Effector CD8-positive, alpha-beta T cell (primary cell): ENCODE results near the gene ATP6V0B.

Source experiments
- DNase-seq: peaks from one replicate; lab custom pipeline; 2025; lab: John Stamatoyannopoulos, UW
- total RNA-seq, 4 experiments: gene quantifications; one replicate each; lab custom pipeline; 2026; lab: John Stamatoyannopoulos, UW

The ATP6V0B gene
- 42.4 to 87.5 (median 55.3) reads per million in 4 experiments for total RNA-seq

DNA sequence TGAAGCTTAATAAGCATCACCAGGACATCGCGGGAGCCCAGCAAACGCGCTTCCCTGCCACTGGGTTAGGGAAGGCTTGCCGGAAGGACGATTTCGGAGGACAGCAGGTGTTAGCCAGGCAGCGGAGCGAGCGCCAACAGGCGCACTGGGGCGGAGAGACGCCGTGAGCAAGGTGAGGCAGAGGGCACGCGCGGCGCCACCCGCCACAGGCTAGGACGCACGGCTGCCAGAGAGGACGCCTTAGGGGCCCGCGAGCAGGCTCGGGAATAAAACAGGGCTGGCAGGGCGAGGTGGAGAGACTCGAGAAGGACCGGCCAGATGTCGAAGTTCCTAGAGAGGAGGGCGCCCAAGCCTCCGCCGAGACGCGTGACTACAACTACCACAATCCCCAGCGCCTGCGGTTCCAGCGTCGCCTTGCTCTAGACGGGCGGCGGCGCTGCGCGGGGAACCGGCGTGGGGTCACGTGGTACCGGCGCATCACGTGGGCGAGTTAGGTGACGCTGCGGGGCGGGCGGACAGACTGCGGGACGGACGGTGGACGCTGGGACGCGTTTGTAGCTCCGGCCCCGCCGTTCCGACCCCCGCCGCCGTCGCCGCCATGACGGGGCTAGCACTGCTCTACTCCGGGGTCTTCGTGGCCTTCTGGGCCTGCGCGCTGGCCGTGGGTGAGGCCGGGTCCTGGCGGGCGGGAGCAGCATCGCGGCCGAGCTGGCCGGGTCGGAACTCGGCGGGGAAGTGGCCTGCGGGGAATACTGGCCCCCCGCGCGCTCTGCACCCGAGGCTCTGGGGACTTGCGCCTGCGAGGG is at the start of gene ATP6V0B:
Gene ATP6V0B (plus strand): TSS at position 518 of the 806 bp plus-strand sequence. CDS start 81 bp downstream, at position 599.
- peak; percentile 90 for DNase-seq

DNA sequence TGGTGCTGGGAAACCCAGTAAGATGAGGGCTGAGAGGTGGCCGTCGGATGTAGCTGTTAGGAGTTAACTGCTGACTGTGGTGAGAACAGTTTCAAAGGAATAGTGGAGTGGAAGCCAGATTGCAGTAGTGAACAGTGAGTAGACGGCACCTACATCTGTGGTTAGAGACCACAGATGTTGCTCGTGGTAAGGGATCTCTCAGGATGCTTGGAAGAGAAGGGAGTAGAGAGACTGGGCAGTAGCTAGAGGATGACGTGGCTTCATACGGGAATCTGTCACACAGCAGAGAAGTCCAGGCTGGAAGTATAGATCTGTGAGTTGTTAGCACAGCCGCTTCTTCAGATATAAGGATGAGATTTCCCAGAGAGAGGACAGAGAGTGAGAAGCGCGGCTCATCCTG is 48.9 kb upstream of the ATP6V0B start:
- DNase-seq = no peak

DNA sequence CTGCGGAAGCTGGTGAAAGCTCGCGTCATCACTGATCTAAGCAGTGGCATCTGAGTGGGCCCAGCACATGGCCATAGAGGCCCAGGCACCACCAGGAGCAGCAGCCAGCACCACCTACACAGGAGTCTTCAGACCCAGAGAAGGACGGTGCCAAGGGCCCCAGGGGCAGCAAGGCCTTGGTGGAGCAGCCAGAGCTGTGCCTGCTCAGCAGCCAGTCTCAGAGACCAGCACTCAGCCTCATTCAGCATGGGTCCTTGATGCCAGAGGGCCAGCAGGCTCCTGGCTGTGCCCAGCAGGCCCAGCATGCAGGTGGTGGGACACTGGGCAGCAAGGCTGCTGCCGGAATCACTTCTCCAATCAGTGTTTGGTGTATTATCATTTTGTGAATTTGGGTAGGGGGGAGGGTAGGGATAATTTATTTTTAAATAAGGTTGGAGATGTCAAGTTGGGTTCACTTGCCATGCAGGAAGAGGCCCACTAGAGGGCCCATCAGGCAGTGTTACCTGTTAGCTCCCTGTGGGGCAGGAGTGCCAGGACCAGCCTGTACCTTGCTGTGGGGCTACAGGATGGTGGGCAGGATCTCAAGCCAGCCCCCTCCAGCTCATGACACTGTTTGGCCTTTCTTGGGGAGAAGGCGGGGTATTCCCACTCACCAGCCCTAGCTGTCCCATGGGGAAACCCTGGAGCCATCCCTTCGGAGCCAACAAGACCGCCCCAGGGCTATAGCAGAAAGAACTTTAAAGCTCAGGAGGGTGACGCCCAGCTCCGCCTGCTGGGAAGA is 44.4 kb upstream of the ATP6V0B start:
- no peak for DNase-seq

- DNase-seq = no peak
Measured at GRCh38 chr1:43930949-43931275, 43.8 kb upstream of the ATP6V0B start.

GRCh38 chr1:43931711-43932660 is 42.8 kb upstream of the ATP6V0B start:
- DNase-seq = no peak

DNA sequence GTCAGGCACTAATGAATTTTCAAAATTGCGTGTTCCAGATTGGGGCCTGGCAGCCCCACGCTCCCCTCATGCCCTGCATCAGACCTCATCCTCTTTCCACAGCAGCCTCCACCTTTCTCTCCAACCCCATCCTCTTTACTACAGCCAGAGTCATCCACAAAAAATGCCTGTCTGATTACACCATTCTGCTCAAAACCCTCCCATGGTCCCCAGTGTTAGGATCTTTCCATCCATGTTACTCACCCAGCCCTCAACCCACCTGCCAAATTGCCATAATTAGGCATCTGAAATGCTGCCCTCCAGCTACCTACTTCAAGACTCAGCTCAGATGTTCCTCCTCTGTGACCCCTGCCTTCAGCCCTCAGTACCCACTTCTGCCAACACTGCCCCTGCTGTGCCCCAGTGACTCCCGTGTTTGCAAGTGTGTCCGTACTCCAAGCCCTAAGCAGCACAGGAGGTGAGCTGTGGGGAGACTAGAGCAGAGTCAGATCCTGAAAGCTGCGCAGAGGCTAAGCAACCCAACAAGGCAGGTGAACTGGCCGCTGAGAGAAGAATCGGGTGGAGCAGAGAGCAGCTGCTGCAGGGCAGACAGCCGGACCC is 41.9 kb upstream of the ATP6V0B start:
- no peak for DNase-seq

DNA sequence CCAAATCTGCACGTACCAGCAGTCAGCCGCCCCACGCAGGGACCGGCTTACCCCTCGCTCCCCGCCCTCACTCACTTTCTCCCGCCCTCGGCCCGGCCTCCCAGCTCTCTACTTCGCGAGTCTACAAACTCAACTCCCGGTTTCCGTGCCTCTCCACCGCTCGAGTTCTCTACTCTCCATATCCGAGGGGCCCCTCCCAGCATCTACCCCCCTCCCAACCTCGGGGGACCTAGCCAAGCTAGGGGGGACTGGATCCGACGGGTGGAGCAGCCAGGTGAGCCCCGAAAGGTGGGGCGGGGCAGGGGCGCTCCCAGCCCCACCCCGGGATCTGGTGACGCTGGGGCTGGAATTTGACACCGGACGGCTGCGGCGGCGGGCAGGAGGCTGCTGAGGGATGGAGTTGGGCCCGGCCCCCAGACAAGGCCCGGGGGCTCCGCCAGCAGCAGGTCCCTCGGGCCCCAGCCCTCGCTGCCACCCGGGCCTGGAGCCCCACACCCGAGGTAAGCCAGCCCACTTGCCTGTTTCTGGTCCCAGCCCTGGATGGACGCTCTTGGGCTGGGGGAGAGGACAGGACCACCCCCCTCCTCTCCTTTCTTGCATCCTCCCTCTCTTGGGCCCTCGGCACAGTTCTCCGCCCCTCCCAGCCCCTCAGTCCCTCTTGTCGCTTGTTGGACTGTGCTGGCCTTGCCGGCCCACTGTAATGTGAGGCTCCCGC is 41.2 kb upstream of the ATP6V0B start, which contains the start of gene ARTN:
Gene ARTN (plus strand): TSS at position 416 of the 715 bp plus-strand sequence. CDS start 1,856 bp downstream, outside the sequence.
- no peak for DNase-seq

- peak; percentile 30 for DNase-seq
Measured at GRCh38 chr1:43934101-43934985, 40.4 kb upstream of the ATP6V0B start.

GRCh38 chr1:43934986-43935324 is 39.8 kb upstream of the ATP6V0B start:
- no peak for DNase-seq

DNA sequence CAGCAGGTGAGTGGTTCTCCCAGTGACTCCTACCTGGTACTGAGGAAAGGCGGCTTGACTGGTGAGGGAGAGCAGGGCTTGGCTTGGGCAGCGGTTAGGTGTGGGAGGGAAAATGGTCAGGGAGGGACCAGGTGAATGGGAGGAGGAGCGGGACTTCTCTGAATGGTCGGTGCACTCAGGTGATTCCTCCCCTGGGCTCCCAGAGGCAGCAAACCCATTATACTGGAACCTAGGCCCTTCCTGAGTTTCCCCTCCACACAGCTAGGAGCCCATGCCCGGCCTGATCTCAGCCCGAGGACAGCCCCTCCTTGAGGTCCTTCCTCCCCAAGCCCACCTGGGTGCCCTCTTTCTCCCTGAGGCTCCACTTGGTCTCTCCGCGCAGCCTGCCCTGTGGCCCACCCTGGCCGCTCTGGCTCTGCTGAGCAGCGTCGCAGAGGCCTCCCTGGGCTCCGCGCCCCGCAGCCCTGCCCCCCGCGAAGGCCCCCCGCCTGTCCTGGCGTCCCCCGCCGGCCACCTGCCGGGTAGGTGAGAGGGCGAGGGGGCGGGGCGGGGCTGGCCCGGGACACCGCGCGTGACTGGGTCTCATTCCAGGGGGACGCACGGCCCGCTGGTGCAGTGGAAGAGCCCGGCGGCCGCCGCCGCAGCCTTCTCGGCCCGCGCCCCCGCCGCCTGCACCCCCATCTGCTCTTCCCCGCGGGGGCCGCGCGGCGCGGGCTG is 38.9 kb upstream of the ATP6V0B start:
- no peak for DNase-seq

- no peak for DNase-seq
Measured at GRCh38 chr1:43936431-43937151, 38.2 kb upstream of the ATP6V0B start.

- DNase-seq = no peak
Measured at GRCh38 chr1:43937179-43937865, 37.4 kb upstream of the ATP6V0B start.

- DNase-seq = no peak
Measured at GRCh38 chr1:43938383-43938782, 36.4 kb upstream of the ATP6V0B start.

- DNase-seq = no peak
Measured at GRCh38 chr1:43938892-43939587, 35.7 kb upstream of the ATP6V0B start.

GRCh38 chr1:43942411-43942810 is 32.3 kb upstream of the ATP6V0B start:
- DNase-seq = no peak

- DNase-seq = no peak
Measured at GRCh38 chr1:43944860-43945259, 29.9 kb upstream of the ATP6V0B start.

DNA sequence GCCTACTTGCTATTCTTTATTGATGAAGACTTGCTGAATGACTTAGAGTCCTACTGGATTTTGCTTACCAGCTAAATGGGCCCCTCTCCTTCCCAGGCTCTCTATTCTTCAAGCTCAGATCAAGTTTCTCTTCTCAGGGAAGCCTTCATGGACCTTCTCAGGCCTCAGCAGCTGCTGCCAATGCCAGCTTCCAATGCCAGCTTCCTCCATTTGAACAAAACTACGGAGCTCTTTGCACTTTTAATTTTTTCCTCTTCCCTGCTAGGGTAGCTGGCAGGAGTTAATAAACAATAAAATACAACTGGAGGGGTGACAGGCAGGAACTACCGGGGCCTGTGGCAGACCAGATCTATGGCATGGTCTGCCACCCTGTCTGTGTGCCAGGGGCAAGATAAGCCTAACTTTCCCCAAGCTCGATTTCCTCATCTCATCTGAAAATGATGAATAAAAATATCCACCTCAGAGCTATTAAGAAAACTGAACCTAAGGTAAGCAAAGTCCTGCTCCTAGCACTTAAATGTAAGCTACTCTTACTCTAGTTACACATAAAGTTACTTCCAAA is 29.0 kb upstream of the ATP6V0B start:
- DNase-seq = no peak
